GM04504 (cell line): Measurements from ENCODE around the gene KPNB1.
A peak's percentile ranks its signal among the peaks of the same experiment; 100 is the strongest.
"Not testable (repeated sequence)": the region's sequence is repeated elsewhere in the genome, so short reads cannot be mapped to it uniquely, and the experiment has no call there.

Source experiments
- DNase-seq: peaks from one replicate; pipeline ENCODE4 v3.0.0-alpha.2; 2012; ENCODE audit warnings: low read depth

The KPNB1 gene

DNA sequence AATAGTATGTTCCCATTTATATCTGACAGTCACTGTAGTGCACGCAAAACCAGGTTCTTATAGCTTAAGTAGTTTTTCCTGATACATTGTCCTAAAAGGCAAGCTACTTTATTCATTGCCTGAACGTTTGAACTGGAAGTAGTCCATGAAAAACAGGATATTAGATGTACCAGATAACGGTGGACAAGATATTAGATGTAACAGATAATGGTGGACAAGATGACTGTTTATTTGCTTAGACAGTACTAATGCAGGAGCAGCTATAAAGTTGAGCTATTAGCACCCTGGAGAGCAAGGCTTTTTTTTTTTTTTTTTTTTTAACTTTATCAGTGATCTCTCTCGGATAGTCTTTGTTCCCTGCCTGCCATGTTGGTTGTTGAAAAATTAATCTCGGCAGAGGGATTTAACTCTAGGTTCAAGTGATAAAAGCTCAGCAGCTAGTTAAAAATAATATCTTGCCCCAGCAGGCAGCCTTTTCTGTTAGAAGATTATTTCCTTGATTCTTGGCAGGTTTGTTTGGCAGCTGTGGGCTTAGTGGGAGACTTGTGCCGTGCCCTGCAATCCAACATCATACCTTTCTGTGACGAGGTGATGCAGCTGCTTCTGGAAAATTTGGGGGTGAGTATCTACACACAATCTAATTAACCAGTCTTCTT, 26.9 kb downstream of the KPNB1 start:
- DNase-seq: no peak

DNA sequence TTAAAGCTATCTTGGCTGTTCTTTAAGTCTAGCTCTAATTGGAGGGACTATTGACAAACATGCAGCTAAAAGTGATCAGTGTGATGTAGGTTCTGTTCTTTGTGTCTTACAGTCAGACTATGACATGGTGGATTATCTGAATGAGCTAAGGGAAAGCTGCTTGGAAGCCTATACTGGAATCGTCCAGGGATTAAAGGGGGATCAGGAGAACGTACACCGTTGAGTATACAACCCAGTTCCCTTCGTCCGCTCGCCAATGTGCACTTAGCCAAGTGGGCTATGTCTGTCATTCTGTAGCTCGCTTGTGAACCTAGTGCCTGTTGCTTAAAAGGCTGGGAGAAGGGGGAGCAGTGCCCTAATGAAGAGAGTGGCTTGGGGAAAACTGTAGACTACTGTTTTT, 28.5 kb downstream of the KPNB1 start:
- no peak for DNase-seq

GRCh38 chr17:47682138-47682537, 32.4 kb downstream of the KPNB1 start:
- DNase-seq: no peak

GRCh38 chr17:47682727-47683126, 33.0 kb downstream of the KPNB1 start:
- not testable (repeated sequence) for DNase-seq

GRCh38 chr17:47684025-47684424, 34.3 kb downstream of the KPNB1 start:
- no peak for DNase-seq

- DNase-seq: no peak
Measured at GRCh38 chr17:47684535-47685193, 34.9 kb downstream of the KPNB1 start.

- DNase-seq: no peak
Measured at GRCh38 chr17:47685556-47686275, 36.0 kb downstream of the KPNB1 start.

- peak; percentile 19 for DNase-seq
Measured at GRCh38 chr17:47686276-47686635, 36.5 kb downstream of the KPNB1 start.

DNA sequence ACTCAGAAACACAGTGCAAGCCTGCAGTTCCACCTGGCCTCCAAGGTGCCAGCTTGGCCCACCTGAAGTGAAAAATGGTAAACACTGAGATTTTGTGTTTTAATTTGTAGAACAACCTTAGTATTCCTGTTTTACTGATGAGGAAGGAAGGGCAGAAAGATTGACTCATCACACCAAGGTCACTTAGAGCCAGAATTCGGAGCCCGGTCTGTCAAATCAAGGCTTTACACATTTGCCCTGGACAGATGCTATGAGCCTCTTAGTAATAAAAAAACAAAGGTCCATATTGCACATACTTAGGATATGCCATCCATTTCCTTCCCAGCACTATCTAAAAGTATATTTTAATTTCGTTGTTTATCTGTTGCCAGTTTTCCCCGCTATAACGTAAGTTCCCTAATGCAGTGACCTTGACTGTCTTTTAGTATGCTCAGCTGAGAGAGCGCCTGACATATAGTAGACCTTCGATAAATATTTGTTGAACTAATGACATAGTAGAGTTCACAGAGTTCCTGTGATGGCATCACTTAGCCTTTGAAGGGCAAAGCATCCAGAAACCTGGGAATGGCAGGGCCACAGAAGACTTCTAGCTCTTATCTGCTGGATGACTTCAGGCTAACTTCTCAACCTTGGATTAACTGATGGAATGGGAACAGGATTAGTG, 37.1 kb downstream of the KPNB1 start:
- no peak for DNase-seq

- no peak for DNase-seq
Measured at GRCh38 chr17:47687328-47687690, 37.6 kb downstream of the KPNB1 start.

- DNase-seq: no peak
Measured at GRCh38 chr17:47687748-47688147, 38.0 kb downstream of the KPNB1 start.

GRCh38 chr17:47690121-47690520, 40.4 kb downstream of the KPNB1 start:
- DNase-seq: no peak

GRCh38 chr17:47692137-47692894, 42.6 kb downstream of the KPNB1 start:
- DNase-seq: no peak

- no peak for DNase-seq
Measured at GRCh38 chr17:47692895-47693730, 43.4 kb downstream of the KPNB1 start.

DNA sequence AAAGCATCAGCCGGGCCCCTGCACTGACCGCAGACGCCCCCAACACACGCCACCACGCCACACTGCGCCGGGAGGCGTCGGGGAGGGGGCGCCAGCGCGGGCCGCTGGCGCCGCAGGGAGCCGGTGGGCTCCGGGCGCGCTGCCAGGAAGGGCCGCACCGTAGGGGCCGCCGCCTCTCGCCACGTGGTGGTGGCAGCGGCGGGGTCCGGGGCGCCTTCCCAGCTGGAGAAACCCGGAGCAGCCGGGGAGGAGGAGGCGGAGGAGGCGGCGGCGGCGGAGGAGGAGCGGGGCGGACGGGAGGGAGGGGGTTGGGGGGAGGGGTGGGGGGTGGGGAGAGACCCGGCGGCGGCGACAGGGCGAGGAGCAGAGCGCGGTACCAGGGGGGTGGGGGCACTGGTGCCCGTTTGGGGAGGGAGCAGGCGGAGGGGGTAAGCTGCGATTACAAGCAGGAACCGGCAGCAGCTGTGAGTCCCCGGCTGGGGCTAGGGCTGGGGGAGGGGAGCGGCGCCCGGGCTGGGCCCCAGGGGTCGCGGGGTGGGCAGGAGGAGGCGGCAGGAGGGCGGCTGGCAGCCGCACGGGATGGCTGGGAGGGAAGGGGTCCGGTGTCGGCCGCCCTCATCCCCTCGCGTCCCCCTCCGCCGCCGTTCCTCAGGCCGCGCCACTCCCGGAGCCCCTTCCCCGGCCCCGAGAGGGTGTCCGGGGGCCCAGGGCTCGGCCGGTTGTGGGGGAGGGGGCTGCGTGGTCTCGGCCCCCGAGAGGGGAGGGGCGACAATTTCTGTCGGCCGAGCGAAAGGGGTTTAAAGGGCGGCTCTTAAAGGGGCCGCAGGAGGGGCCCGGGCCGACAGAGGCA, 44.2 kb downstream of the KPNB1 start, which contains the start of gene TBKBP1:
Gene TBKBP1 (plus strand): TSS at position 431 of the 850 bp plus-strand sequence. CDS start 1,952 bp downstream, outside the sequence.
- DNase-seq: no peak

DNA sequence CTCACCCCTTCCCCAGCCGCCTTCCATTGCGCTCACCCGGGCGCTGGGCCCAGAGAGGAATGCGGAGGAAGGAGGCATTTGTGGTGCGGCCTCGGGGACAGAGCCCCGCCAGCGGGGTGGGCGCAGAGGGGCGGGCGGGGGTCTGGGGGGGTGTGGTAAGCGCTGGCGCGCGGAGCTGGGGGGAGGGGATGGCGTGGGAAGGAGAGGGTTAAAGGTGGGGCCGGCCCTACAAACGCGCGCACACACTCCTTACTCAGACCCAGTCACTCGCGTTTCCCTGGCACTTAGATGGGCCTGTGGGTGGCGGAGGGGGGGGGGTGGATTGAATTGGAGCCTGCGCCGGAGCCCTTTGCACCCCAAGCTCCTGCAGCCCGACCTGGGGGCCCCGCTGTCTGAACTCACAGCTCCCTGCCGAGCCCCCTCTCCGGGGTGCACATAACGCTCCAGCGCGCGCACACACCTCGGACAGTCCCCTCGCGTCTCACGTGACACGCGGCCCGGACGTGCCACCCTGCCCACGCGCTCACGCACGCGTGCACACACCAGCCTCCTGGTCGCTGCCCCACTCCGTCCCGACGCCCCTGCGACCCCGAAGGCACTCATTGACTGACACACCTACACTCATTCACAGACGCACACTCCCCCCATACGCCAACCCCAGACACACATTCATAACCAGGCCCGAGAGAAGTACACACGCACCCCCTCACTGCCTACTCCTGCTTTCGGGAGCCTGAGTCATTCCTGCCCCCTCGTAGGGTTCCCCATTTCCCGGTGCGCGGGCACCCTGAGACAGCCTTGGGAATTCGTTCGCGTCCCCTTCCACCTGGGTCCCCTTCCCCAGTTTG, 45.1 kb downstream of the KPNB1 start:
- no peak for DNase-seq

DNA sequence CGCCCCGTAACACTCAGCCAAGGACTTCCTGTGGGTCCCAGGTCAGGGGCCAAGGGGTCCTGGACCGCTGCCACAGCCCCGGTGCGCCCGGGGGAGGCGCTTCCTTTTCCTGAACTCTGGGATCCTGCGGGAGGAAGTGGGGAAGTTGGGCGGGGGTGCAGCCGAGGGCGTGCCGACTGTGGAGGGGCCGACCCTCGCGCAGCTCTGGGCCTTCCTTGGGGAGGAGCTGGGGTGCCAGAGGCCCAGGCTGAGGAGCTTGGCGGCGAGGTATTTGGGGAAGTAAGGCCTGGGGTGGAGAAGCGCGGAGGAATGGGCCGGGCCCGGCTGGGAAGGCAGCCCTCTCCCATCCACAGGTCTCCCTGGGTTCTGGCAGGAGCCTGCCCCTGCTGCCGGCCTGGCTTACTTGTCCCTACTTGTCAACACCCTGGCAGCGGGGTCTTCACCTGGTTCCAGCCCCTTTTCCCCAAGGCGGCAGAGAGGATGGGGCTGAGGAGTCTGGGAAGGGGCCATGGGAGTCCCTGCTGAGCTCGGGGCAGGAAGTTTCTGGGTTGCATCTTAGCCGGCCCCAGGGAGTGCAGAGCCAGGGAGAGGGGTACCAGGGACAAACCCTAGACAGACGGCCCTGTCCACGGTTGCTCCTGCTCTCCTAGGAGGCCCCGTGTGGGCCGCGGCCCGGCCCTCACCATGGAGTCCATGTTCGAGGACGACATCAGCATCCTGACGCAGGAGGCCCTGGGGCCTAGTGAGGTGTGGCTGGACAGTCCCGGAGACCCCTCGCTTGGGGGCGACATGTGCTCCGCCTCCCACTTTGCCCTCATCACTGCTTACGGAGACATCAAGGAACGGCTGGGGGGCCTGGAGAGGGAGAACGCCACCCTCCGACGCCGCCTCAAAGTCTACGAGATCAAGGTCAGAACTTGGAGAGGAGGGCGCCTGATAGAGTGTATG, 46.0 kb downstream of the KPNB1 start:
- DNase-seq: no peak
